T-helper 1 cell treated with Interleukin-12 subunit alpha and Interleukin-12 subunit beta and Interleukin-4 antibody, amounts not matched to agents 30 μg/mL and 1 μg/mL, for 36 hours (primary cell): ENCODE measurements around the gene SLC35C1.
"Not testable (repeated sequence)": the region's sequence is repeated elsewhere in the genome, so short reads cannot be mapped to it uniquely, and the experiment has no call there.

ENCODE experiments used
- H3K27ac Mint-ChIP-seq: one replicate; pipeline ENCODE4 v1.8.0; 2021; ENCODE audit warnings: mild to moderate bottlenecking, mixed read lengths
- H3K27me3 Mint-ChIP-seq: one replicate; pipeline ENCODE4 v1.8.0; 2021; ENCODE audit warnings: low read depth, mixed read lengths
- H3K36me3 Mint-ChIP-seq: one replicate; pipeline ENCODE4 v1.8.0; 2021; ENCODE audit warnings: low read depth, mixed read lengths
- H3K4me1 Mint-ChIP-seq: one replicate; pipeline ENCODE4 v1.8.0; 2021; ENCODE audit warnings: low read depth, mixed read lengths
- H3K4me3 Mint-ChIP-seq: one replicate; pipeline ENCODE4 v1.8.0; 2021; ENCODE audit warnings: mild to moderate bottlenecking, moderate library complexity, mixed read lengths
- H3K9me3 Mint-ChIP-seq: one replicate; pipeline ENCODE4 v1.8.0; 2021; ENCODE audit warnings: mixed read lengths

SLC35C1 gene

DNA sequence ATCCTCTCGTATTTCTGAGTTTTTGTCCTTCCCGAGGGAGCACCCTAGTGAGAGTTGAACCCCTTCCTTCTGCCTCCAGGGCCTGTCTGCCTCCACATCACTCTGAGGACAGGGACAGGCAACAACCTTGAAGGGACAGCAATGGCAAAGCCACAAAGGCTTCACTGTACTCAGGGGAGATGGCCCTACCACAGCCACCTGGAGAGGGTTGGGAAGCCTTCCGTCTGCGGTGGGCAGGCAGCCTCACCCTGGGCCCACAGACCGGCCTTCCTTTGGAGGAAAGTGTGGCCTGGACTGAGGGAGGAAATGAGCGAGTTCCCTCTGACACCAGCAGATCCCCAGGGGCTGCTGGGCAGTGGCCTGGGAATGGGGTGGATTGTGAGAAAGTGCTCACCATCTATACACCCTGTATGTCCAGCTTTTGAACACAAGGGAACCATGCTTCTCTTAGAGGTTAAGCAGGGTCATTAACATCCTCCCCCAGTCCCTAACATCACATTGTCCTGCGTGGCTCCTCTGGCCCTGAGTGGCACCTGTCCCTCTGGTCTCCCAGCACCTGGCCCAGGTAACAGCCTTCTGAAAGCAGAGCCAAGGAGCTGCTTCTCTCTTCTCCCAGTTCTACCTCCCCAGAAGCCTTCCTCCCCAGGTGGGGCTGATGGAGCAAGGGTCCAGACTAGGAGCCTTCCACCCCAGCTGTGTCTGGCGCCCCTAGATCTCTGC lies 6.8 kb downstream of the SLC35C1 start:
- Mint-ChIP-seq H3K27me3 (no peaks in the 10 kb centered on the region), H3K4me3 (no peak overlapping the region), H3K4me1 (peaks cover 19% of the 10 kb centered on the region), H3K27ac (no peak overlapping the region), H3K36me3 (peaks cover 24% of the 10 kb centered on the region), H3K9me3 (no peaks in the 10 kb centered on the region)

DNA sequence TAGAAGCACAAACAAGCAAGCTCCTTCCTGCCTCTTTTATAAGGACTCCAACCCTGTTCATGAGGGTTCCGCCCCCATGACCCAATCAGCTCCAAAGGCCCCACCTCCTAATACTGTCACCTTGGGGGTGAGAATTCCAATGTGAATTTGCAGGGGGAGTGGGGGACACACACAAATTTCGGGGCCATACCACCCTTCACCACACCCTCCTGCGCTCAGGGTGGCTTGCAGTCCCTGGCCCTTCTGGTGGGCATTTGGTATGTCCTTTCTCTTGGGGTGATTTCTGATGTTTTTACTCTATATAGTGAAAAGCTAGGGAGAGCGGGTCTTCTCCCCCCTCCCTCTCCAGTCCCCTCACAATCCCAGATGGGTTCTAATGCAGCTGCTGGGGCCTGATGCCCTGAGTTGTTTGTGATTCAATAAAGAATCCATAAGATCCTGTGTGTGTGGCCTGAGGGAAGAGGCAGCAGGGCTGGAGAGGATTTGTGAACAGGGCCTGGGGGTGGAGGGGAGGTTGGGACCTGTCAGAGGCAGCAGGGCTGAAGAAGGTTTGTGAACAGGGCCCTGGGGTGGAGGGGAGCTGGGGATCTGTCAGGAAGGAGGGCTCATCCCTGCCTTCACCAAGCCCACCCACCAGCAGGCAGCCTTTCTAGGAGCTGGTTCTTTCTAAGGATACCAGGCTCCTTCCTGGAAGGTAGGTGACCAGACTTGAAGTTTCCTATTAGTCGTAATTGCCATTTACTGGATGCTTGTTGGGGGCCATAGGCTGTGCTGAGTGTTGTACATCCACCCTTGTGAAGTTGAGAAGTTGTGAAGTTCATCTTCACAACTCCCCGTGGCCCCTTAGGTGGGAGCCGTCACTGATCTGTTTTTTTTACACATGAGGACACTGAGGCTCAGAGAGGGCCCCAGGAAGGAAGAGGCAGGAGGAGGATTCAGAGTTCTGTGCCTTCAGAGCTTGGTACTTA lies 7.9 kb downstream of the SLC35C1 start:
- H3K27ac Mint-ChIP-seq: no peak overlapping the region

DNA sequence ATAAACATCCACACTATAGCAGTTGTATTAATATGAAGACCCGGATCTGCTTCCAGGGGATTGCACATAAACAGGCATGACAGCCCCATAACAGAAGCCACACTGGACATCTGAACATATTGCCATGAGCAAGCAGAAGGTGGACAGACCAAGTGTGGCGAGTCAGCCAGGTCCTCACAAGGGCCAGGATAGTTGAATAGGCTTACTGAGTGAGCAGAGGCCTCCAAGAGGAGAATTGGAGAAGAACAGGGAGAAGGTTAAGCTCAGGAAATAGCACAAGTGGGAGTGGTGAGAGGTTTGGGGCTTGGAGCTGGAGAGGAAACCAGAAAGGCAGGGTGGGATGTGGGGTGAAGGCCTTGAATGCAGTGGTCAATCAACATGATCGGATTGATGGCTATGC lies 10.8 kb downstream of the SLC35C1 start:
- no peaks in the 10 kb centered on the region for H3K27me3 Mint-ChIP-seq

More for the DNA sequence above, 7.9 kb downstream of the SLC35C1 start:
- Mint-ChIP-seq H3K9me3 (no peaks in the 10 kb centered on the region), H3K4me3 (no peak overlapping the region), H3K4me1 (peaks cover 16% of the 10 kb centered on the region), H3K27me3 (no peaks in the 10 kb centered on the region), H3K36me3 (peaks cover 22% of the 10 kb centered on the region)

DNA sequence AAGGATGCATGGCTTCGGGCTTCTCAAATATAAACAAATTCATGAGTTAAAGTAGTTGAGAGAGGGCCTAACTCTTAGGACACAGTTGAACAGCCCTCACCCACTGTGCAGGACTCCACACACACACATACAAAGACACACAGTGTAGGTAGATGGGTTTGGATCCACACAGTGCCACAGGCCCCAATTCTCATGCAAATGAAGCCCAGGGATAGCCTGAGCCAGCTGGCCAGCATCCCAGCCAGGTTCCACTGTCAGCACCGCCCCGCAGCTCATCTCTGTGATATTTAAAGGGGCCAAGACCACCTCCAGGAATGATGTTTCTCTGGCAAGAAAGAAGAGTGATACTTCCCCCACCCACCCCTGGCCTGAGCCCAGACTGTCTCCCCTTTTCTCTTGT lies 11.7 kb downstream of the SLC35C1 start:
- Mint-ChIP-seq H3K4me3 (no peak overlapping the region), H3K27me3 (no peaks in the 10 kb centered on the region), H3K9me3 (no peaks in the 10 kb centered on the region), H3K4me1 (no peaks in the 10 kb centered on the region), H3K27ac (no peak overlapping the region), H3K36me3 (no peaks in the 10 kb centered on the region)

More for the DNA sequence above, 10.8 kb downstream of the SLC35C1 start:
- H3K9me3 Mint-ChIP-seq: no peaks in the 10 kb centered on the region
- H3K36me3 Mint-ChIP-seq: peaks cover 4% of the 10 kb centered on the region
- H3K4me3 Mint-ChIP-seq: no peak overlapping the region
- no peak overlapping the region for H3K27ac Mint-ChIP-seq
- no peaks in the 10 kb centered on the region for H3K4me1 Mint-ChIP-seq

DNA sequence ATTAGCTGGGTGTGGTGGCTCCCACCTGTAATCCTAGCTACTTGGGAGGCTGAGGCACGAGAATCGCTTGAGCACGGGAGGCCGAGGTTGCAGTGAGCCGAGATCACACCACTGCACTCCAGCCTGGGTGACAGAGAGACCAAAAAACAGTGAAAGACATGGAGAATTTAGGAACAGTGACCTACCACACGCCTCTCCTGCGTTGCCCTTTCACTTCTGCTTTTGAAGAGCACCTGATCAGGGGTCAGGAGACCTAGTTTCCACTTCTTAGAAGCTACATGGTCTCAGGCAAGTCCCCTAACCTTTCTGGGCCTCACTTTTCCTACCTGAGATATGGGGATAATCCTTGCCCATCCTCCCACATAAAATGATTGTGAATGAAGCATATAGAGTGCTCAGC lies 12.2 kb downstream of the SLC35C1 start:
- Mint-ChIP-seq H3K27ac (no peak overlapping the region), H3K27me3 (no peaks in the 10 kb centered on the region), H3K36me3 (no peaks in the 10 kb centered on the region), H3K9me3 (no peaks in the 10 kb centered on the region), H3K4me3 (no peak overlapping the region), H3K4me1 (no peaks in the 10 kb centered on the region)

DNA sequence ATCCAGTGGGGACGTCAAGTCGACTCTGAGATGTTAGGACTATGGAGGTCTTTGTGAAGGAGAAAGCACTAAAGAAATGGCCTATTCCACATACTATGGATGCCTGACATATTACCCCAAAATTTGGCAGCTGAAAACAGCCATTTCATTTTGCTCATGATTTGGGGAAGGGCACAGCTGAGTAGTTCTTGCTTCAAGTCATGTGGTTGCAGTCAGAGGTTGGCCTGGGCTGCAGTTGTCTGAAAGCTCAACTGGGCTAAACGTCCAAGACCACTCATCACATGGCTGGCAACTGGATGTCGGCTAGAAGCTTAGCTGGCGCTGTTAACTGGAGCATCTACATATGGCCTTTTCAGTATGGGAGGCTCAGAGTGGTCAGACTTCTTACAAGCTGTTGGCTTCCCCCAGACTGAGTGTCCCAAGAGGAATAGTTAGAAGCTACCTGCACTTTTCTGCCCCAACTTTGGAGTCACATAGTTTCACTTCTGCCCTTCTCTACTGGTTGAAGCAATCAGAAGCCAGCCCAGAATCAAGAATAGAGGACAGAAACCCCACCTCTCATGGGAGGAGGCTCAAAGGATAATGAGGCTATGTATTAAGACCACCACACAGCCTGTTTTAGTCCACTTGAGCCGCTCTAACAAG lies 14.1 kb downstream of the SLC35C1 start:
- no peak overlapping the region for H3K4me3 Mint-ChIP-seq
- H3K27me3 Mint-ChIP-seq: peaks cover 6% of the 10 kb centered on the region

DNA sequence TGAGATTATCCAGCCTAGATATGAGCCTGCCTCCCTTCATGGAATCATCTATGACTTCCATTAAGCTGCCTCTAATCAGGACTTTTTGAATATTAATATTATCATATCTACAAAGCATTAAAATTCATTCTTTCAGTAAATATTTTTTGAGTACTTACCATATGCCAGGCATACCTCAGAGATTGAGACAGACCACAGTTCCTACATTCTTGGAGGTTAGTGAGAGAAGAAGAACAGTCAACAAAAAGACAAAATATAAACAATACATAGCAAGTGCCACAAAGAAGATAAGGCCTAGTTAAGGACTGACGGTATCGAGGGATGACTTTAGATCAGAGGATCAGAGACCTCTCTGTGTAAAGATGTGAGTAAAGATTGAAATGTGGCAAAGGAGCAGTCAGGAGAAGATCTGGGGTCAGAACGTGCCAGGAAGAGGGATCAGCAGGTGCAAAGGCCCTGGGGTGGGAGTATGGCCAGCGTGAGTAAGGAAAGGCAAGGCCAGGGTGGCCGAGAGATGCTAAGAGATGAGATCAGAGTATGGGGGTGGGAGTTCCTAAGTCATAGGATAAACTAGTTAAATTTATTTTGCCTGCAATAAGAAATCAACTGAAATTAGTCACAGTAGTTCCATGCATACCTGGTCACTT lies 15.4 kb downstream of the SLC35C1 start:
- H3K27ac Mint-ChIP-seq: no peak overlapping the region
- no peak overlapping the region for H3K4me3 Mint-ChIP-seq
- no peaks in the 10 kb centered on the region for H3K36me3 Mint-ChIP-seq
- no peaks in the 10 kb centered on the region for H3K9me3 Mint-ChIP-seq
- H3K4me1 Mint-ChIP-seq: no peaks in the 10 kb centered on the region
- peaks cover 11% of the 10 kb centered on the region for H3K27me3 Mint-ChIP-seq

More for the DNA sequence above, 14.1 kb downstream of the SLC35C1 start:
- no peaks in the 10 kb centered on the region for H3K9me3 Mint-ChIP-seq
- no peaks in the 10 kb centered on the region for H3K4me1 Mint-ChIP-seq
- no peaks in the 10 kb centered on the region for H3K36me3 Mint-ChIP-seq
- no peak overlapping the region for H3K27ac Mint-ChIP-seq

DNA sequence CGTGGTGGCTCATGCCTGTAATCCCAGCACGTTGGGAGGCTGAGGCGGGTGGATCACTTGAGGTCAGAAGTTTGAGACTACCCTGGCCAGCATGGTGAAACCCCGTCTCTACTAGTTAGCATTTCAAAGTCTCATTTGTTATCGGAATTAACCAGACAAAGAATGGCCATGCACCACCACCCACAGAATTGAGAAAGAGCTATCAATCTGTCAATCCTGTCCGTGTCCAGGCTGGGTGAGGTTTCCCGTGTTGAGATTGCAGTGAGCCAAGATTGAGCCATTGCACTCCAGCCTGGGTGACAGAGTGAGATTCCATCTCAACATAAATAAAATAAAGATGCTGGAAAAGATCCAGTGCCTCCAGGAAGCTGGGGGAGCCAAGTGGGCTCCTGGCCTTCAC lies 21.5 kb downstream of the SLC35C1 start:
- H3K9me3 Mint-ChIP-seq, H3K27ac Mint-ChIP-seq, H3K4me1 Mint-ChIP-seq, H3K4me3 Mint-ChIP-seq, H3K36me3 Mint-ChIP-seq: not testable (repeated sequence)
- H3K27me3 Mint-ChIP-seq: peaks cover 42% of the 10 kb centered on the region

DNA sequence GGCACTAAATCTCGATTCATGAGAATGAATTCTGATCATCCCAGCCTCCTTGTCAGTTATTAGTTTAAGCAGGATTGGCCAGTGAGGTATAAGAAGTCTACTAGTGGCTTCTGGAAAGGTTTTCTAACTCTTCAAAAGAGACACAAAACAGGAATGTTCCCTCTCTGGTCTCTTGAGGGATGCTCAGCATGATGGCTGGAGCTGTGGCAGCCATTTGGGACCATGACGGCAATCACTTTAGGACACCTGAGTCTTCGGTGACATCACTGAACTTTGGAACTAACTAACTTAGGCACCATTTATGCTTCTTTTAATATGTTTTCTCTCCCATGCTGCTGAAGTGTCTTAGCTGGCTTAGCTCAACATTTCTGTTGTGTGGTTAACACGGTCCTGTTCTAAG lies 22.2 kb downstream of the SLC35C1 start:
- no peak overlapping the region for H3K27ac Mint-ChIP-seq
- peaks cover 42% of the 10 kb centered on the region for H3K27me3 Mint-ChIP-seq
- peaks cover 5% of the 10 kb centered on the region for H3K4me1 Mint-ChIP-seq
- H3K4me3 Mint-ChIP-seq: no peak overlapping the region
- H3K9me3 Mint-ChIP-seq: no peaks in the 10 kb centered on the region
- H3K36me3 Mint-ChIP-seq: no peaks in the 10 kb centered on the region

DNA sequence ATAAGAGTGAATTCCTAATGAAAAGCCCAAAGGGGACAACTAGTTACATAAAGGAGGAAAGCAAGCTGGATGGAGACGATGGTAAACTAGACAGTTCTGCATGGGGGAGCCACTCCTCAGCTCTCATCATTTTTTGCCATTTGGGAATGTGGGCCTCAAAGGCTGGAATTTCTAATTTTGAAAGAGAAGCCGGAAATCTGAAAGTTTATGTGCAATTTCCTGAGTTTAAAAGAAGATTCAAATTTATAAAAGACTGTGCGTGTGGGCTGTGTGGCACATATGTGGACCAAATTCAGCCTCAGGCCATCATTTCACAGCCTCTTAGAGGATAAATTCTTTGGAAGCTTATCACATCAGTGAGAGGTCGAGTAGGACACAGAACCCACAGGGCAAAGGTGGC lies 24.0 kb downstream of the SLC35C1 start:
- no peaks in the 10 kb centered on the region for H3K36me3 Mint-ChIP-seq
- peaks cover 36% of the 10 kb centered on the region for H3K27me3 Mint-ChIP-seq
- H3K4me1 Mint-ChIP-seq: peaks cover 16% of the 10 kb centered on the region
- no peak overlapping the region for H3K27ac Mint-ChIP-seq
- no peak overlapping the region for H3K4me3 Mint-ChIP-seq
- H3K9me3 Mint-ChIP-seq: no peaks in the 10 kb centered on the region

DNA sequence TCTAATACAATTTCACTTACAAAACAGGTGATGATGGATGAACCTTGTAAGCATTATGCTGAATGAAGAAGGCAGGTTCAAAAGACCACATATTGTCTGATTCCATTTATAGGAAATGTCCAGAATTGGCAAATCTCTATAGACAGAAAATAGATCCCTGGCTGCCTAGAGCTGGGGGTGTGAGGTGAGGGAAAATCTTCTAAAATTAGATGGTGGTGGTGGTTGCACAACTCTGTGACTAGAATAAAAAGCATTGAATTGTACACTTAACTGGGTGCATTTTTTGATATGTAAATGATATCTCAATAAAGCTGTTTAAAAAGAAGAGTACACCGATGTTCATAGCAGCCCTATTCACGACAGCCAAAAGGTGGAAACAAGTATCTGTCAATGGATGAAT lies 25.6 kb downstream of the SLC35C1 start:
- Mint-ChIP-seq H3K27me3 (peaks cover 30% of the 10 kb centered on the region), H3K4me1 (peaks cover 22% of the 10 kb centered on the region), H3K4me3 (no peak overlapping the region), H3K27ac (no peak overlapping the region), H3K9me3 (no peaks in the 10 kb centered on the region), H3K36me3 (no peaks in the 10 kb centered on the region)

DNA sequence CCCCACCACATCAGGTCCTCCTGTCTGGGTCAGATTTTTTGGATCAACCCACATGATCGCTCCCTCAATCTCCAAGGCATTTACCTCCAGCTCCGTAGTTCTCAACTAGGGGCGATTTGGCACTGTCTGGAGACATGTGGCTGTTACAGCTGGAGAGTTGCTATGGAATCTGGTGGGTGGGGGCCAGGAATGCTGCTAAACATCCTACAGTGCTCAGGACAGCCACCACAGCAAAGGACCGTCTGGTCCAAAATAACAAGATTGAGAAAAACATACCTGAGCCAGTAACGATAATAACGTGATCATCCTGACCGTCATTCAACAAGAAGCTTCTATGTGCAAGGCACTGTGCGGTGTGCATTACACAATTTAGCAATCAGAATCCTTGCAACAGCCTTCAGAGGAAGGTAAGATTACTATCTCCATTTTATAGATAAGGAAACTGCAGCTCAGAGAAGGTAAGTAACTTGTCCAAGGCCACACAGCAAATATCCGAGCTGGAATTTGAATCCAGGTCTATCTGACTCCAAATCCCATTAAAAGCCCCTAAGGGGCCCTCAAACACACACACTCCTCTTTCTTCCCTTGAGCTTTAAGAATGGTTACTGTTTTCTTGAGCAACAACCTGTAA lies 28.0 kb downstream of the SLC35C1 start:
- Mint-ChIP-seq H3K4me1 (peaks cover 27% of the 10 kb centered on the region), H3K9me3 (no peaks in the 10 kb centered on the region), H3K27ac (no peak overlapping the region), H3K36me3 (no peaks in the 10 kb centered on the region), H3K4me3 (no peak overlapping the region), H3K27me3 (peaks cover 36% of the 10 kb centered on the region)

DNA sequence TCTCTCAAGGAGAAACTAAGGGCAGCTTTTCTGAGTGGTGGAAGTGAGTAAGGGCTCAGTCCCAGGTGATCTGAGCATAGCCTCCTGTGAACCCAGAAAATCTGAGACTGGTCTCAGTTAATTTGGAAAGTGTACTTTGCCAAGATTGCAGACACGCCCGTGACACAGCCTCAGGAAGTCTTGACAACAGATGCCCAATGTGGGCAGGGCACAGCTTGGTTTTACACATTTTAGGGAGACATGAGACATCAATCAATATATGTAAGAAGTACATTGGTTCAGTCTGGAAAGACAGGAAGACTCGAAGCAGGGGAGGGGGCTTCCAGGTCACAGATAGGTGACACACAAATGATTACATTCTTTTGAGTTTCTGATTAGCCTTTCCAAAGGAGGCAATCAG lies 28.8 kb downstream of the SLC35C1 start:
- Mint-ChIP-seq H3K9me3 (no peaks in the 10 kb centered on the region), H3K4me3 (peak overlapping the region; percentile 73), H3K27ac (peak overlapping the region; percentile 82), H3K36me3 (no peaks in the 10 kb centered on the region), H3K27me3 (peaks cover 36% of the 10 kb centered on the region), H3K4me1 (peaks cover 27% of the 10 kb centered on the region)

DNA sequence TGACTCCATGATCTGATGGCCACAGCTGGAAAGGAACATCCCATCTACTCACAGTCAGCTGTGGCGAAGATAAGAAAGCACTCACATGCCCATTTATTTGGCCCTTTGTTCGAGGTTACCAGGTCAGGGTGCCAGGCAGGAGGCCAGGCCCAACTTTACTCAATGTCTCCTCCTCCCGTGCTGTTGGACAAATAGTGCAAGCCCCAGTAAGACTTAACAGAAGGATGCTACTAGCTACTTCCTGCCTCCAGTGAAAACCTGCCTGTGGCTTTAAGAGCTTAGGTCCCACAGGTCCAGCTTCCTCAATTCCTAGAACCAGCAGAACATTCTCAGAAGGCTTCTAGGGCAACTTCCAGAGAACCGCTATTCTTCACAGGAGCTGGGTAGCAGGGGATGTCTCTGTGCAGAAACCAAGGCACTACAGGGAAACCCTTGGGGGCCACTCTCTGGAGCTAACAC lies 29.4 kb downstream of the SLC35C1 start:
- Mint-ChIP-seq H3K27ac (peak overlapping the region; percentile 82), H3K4me1 (peaks cover 27% of the 10 kb centered on the region), H3K4me3 (peak overlapping the region; percentile 73), H3K36me3 (no peaks in the 10 kb centered on the region), H3K9me3 (no peaks in the 10 kb centered on the region), H3K27me3 (peaks cover 34% of the 10 kb centered on the region)
